ENCODE measurements around the gene PITPNB. TPM values are rescaled to one million over a fixed set of nuclear protein-coding genes. Genes with fewer than 3 reads are reported as not detected.

PITPNB gene
- total and polyA plus RNA-seq, 2 experiments from 2014 or later = 50.9 to 56.0 TPM

- TF ChIP-seq ZNF331 (CRISPR knock-in tag; IDR thresholded peaks at IDR 0.05; ENCODE audit: low read depth) (peak; percentile 49; the same call in 1 of the 2 replicates), CREB1 (CRISPR knock-in tag; IDR thresholded peaks at IDR 0.05; ENCODE audit: low read depth) (no peak), CTCF (conservative IDR thresholded peaks at IDR 0.05; ENCODE audit: low read depth in 2 of 2) (peak; percentile 82 to 83), ZNF114 (CRISPR knock-in tag; IDR thresholded peaks at IDR 0.05) (peak; percentile 29; the same call in 1 of the 2 replicates)
- Mint-ChIP-seq H3K27ac (no peak overlapping the region), H3K4me3 (no peak overlapping the region), H3K36me3 (ENCODE audit: low read depth) (no peaks in the 10 kb centered on the region), H3K4me1 (0 out of 3 replicates have a peak, but pooled peaks cover 4% of the 10 kb centered on the region), H3K9me3 (no peaks in the 10 kb centered on the region; the same call in 2 of the 3 replicates), H3K27me3 (ENCODE audit: insufficient read depth, low read depth, poor library complexity) (peaks cover 9% of the 10 kb centered on the region)
- Histone ChIP-seq H3K79me2 (replicated peaks; ENCODE audit: insufficient read depth) (no peaks in the 10 kb centered on the region), H3K36me3 (ENCODE audit: insufficient read depth) (no peaks in the 10 kb centered on the region), H3F3A (replicated peaks; ENCODE audit: low read depth) (no peaks in the 10 kb centered on the region), H3K9me2 (ENCODE audit: insufficient read depth) (no peaks in the 10 kb centered on the region; the same call in 1 of the 2 replicates), H3K27ac (ENCODE audit: low read depth) (no peak overlapping the region), H3K4me3 (no peak overlapping the region), H3K4me2 (no peak overlapping the region), H4K20me1 (replicated peaks; ENCODE audit: insufficient read depth) (no peaks in the 10 kb centered on the region), H3K27me3 (ENCODE audit: insufficient read depth) (no peaks in the 10 kb centered on the region), H3K4me1 (ENCODE audit: insufficient read depth) (peaks cover 4% of the 10 kb centered on the region; the same call in 1 of the 2 replicates), H2AFZ (no peak overlapping the region)
- DNase-seq (ENCODE audit: low spot score) (peak; percentile 66), ATAC-seq (peak; percentile 52; the same call in 2 of the 3 replicates)
These were observed 93.9 kb downstream of the PITPNB start for GRCh38 chr22:27825174-27825573.

- H3K4me1 Mint-ChIP-seq = 0 out of 3 replicates have a peak, but pooled peaks cover 4% of the 10 kb centered on the region
- Histone ChIP-seq H3F3A (replicated peaks; ENCODE audit: low read depth) (no peaks in the 10 kb centered on the region), H3K27ac (ENCODE audit: low read depth) (no peak overlapping the region), H2AFZ (no peak overlapping the region), H3K9me2 (ENCODE audit: insufficient read depth) (no peaks in the 10 kb centered on the region; the same call in 1 of the 2 replicates), H3K36me3 (ENCODE audit: insufficient read depth) (no peaks in the 10 kb centered on the region), H3K79me2 (replicated peaks; ENCODE audit: insufficient read depth) (no peaks in the 10 kb centered on the region), H3K4me3 (no peak overlapping the region), H3K4me1 (ENCODE audit: insufficient read depth) (peaks cover 4% of the 10 kb centered on the region; the same call in 1 of the 2 replicates), H3K4me2 (no peak overlapping the region), H3K27me3 (ENCODE audit: insufficient read depth) (no peaks in the 10 kb centered on the region), H4K20me1 (replicated peaks; ENCODE audit: insufficient read depth) (no peaks in the 10 kb centered on the region)
- ATAC-seq = no peak
- no peak for DNase-seq (ENCODE audit: low spot score)
- H3K4me3 Mint-ChIP-seq = no peak overlapping the region
- no peaks in the 10 kb centered on the region; the same call in 2 of the 3 replicates for H3K9me3 Mint-ChIP-seq
- H3K27ac Mint-ChIP-seq = no peak overlapping the region
- H3K36me3 Mint-ChIP-seq (ENCODE audit: low read depth) = no peaks in the 10 kb centered on the region
- H3K27me3 Mint-ChIP-seq (ENCODE audit: insufficient read depth, low read depth, poor library complexity) = peaks cover 9% of the 10 kb centered on the region
- TF ChIP-seq JUNB (IDR thresholded peaks at IDR 0.05; ENCODE audit: unreplicated experiment) = no peak
- TF ChIP-seq NANOG (IDR thresholded peaks at IDR 0.05; ENCODE audit: borderline replicate concordance) = no peak
- no peak for TF ChIP-seq REST (IDR thresholded peaks at IDR 0.05; ENCODE audit: unreplicated experiment)
- no peak for TF ChIP-seq STAT1 (IDR thresholded peaks at IDR 0.05; ENCODE audit: unreplicated experiment)
- no peak for TF ChIP-seq ZNF331 (CRISPR knock-in tag; IDR thresholded peaks at IDR 0.05; ENCODE audit: low read depth)
- TF ChIP-seq, protein P1, sequence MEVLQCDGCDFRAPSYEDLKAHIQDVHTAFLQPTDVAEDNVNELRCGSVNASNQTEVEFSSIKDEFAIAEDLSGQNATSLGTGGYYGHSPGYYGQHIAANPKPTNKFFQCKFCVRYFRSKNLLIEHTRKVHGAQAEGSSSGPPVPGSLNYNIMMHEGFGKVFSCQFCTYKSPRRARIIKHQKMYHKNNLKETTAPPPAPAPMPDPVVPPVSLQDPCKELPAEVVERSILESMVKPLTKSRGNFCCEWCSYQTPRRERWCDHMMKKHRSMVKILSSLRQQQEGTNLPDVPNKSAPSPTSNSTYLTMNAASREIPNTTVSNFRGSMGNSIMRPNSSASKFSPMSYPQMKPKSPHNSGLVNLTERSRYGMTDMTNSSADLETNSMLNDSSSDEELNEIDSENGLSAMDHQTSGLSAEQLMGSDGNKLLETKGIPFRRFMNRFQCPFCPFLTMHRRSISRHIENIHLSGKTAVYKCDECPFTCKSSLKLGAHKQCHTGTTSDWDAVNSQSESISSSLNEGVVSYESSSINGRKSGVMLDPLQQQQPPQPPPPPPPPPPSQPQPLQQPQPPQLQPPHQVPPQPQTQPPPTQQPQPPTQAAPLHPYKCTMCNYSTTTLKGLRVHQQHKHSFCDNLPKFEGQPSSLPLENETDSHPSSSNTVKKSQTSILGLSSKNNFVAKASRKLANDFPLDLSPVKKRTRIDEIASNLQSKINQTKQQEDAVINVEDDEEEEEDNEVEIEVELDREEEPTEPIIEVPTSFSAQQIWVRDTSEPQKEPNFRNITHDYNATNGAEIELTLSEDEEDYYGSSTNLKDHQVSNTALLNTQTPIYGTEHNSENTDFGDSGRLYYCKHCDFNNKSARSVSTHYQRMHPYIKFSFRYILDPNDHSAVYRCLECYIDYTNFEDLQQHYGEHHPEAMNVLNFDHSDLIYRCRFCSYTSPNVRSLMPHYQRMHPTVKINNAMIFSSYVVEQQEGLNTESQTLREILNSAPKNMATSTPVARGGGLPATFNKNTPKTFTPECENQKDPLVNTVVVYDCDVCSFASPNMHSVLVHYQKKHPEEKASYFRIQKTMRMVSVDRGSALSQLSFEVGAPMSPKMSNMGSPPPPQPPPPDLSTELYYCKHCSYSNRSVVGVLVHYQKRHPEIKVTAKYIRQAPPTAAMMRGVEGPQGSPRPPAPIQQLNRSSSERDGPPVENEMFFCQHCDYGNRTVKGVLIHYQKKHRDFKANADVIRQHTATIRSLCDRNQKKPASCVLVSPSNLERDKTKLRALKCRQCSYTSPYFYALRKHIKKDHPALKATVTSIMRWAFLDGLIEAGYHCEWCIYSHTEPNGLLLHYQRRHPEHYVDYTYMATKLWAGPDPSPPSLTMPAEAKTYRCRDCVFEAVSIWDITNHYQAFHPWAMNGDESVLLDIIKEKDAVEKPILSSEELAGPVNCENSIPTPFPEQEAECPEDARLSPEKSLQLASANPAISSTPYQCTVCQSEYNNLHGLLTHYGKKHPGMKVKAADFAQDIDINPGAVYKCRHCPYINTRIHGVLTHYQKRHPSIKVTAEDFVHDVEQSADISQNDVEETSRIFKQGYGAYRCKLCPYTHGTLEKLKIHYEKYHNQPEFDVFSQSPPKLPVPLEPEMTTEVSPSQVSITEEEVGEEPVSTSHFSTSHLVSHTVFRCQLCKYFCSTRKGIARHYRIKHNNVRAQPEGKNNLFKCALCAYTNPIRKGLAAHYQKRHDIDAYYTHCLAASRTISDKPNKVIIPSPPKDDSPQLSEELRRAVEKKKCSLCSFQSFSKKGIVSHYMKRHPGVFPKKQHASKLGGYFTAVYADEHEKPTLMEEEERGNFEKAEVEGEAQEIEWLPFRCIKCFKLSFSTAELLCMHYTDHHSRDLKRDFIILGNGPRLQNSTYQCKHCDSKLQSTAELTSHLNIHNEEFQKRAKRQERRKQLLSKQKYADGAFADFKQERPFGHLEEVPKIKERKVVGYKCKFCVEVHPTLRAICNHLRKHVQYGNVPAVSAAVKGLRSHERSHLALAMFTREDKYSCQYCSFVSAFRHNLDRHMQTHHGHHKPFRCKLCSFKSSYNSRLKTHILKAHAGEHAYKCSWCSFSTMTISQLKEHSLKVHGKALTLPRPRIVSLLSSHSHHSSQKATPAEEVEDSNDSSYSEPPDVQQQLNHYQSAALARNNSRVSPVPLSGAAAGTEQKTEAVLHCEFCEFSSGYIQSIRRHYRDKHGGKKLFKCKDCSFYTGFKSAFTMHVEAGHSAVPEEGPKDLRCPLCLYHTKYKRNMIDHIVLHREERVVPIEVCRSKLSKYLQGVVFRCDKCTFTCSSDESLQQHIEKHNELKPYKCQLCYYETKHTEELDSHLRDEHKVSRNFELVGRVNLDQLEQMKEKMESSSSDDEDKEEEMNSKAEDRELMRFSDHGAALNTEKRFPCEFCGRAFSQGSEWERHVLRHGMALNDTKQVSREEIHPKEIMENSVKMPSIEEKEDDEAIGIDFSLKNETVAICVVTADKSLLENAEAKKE (CRISPR knock-in tag; IDR thresholded peaks at IDR 0.05) = no peak
These were observed 95.8 kb downstream of the PITPNB start for GRCh38 chr22:27823221-27823620.
